HepG2 (cell line): ENCODE results near the gene TMEM80. TPM values are rescaled to one million over a fixed set of nuclear protein-coding genes. Genes with fewer than 3 reads are reported as not detected.

Experiments used
- ARID4A ChIP-seq: sonication (generic); formaldehyde crosslinking; IDR thresholded peaks from 2 replicates; pipeline ENCODE4 v1.5.0; 2020; ENCODE audit warnings: mild to moderate bottlenecking, missing genetic modification reagents, borderline replicate concordance
- FOXA3 ChIP-seq: IDR thresholded peaks from 2 replicates; pipeline ENCODE4 v1.6.1; 2016; ENCODE audit warnings: missing genetic modification reagents, missing compliant biosample characterization
- GFI1 ChIP-seq: sonication (generic); formaldehyde crosslinking; IDR thresholded peaks from 2 replicates; pipeline ENCODE4 v1.5.0; 2020; ENCODE audit warnings: missing genetic modification reagents, mild to moderate bottlenecking, borderline replicate concordance
- GZF1 ChIP-seq: sonication (generic); formaldehyde crosslinking; IDR thresholded peaks from 2 replicates; pipeline ENCODE4 v1.5.1; 2020; ENCODE audit warnings: mild to moderate bottlenecking, missing genetic modification reagents
- HDAC6 ChIP-seq: fragments of 200-600 bp; sonication (generic); IDR thresholded peaks from 2 replicates; pipeline ENCODE4 v1.7.0; 2017; ENCODE audit warnings: mild to moderate bottlenecking, antibody characterized with exemption, low read length, low read depth
- JUNB ChIP-seq: sonication (generic); formaldehyde crosslinking; IDR thresholded peaks from 2 replicates; pipeline ENCODE4 v1.8.0; 2022; ENCODE audit warnings: missing genetic modification reagents, mild to moderate bottlenecking, borderline replicate concordance
- PHF20 ChIP-seq: sonication (generic); formaldehyde crosslinking; IDR thresholded peaks from 2 replicates; pipeline ENCODE4 v1.5.0; 2020; ENCODE audit warnings: mild to moderate bottlenecking, missing genetic modification reagents
- PITX1 ChIP-seq: sonication (generic); formaldehyde crosslinking; IDR thresholded peaks from 2 replicates; pipeline ENCODE4 v1.5.1; 2020; ENCODE audit warnings: mild to moderate bottlenecking, missing genetic modification reagents
- SOX13 ChIP-seq, 3 experiments: fragments of 450-650 bp in 1 of 3; sonication (generic) in 1 of 3; formaldehyde crosslinking in 1 of 3; IDR thresholded peaks in 2 of 3; conservative IDR thresholded peaks in 1 of 3; 2 replicates each; pipeline versions ENCODE4 v1.5.0 to v1.6.1; 2016 to 2020; ENCODE audit warnings: antibody characterized with exemption in 1 of 3, mild to moderate bottlenecking in 1 of 3, missing compliant biosample characterization in 1 of 3, missing genetic modification reagents in 1 of 3, moderate library complexity in 1 of 3
- ZBTB7A ChIP-seq: sonication (generic); formaldehyde crosslinking; IDR thresholded peaks from 2 replicates; pipeline ENCODE4 v1.8.0; 2022; ENCODE audit warnings: mild to moderate bottlenecking, missing genetic modification reagents
- ZKSCAN5 ChIP-seq: sonication (generic); formaldehyde crosslinking; IDR thresholded peaks from 2 replicates; pipeline ENCODE4 v1.5.1; 2020; ENCODE audit warnings: mild to moderate bottlenecking, missing genetic modification reagents
- ZMAT3 ChIP-seq: sonication (generic); formaldehyde crosslinking; conservative IDR thresholded peaks from 2 replicates; pipeline ENCODE4 v1.7.0; 2021; ENCODE audit warnings: missing genetic modification reagents
- ZSCAN30 ChIP-seq: sonication (generic); formaldehyde crosslinking; IDR thresholded peaks from 2 replicates; pipeline ENCODE4 v1.5.0; 2020; ENCODE audit warnings: mild to moderate bottlenecking, missing genetic modification reagents
- polyA plus RNA-seq, 8 experiments: library from polyadenylated mRNA; depleted of rRNA in 3 of 8; stranded (reverse) in 7 of 8; unstranded in 1 of 8; fragments of >200 nt; fragmentation: Illumina TruSeq in 4 of 8; extraction: Trizol in 4 of 8; gene quantifications; 2 replicates each; pipeline versions ENCODE4 v1.2.1 to v1.2.3, GENCODE V29; 2011 to 2016; ENCODE audit warnings: low read depth in 4 of 8, missing spikeins in 1 of 8, mixed read lengths in 1 of 8; ENCODE audit not compliant: insufficient read depth in 1 of 8
- total RNA-seq, 5 experiments: library from RNA; depleted of rRNA; stranded (reverse); fragments of >200 nt; fragmentation: Illumina TruSeq; extraction: Trizol; gene quantifications; 2 replicates each; pipeline ENCODE4 v1.2.3, GENCODE V29; 2016; ENCODE audit warnings: low read depth in 1 of 5
- TF ChIP-seq, protein P1 (sequence below): sonication (generic); formaldehyde crosslinking; IDR thresholded peaks from 2 replicates; pipeline ENCODE4 v1.4.0; 2020; ENCODE audit warnings: missing genetic modification reagents
- TF ChIP-seq, protein P2 (sequence below): sonication (generic); formaldehyde crosslinking; IDR thresholded peaks from 2 replicates; pipeline ENCODE4 v1.5.0; 2020; ENCODE audit warnings: missing genetic modification reagents
- TF ChIP-seq, protein P3 (sequence below): sonication (generic); formaldehyde crosslinking; IDR thresholded peaks from 2 replicates; pipeline ENCODE4 v1.5.1; 2020; ENCODE audit warnings: mild to moderate bottlenecking, missing genetic modification reagents

TMEM80 gene
- total and polyA plus RNA-seq, 2 of the 13 experiments (the other 11 are each of a cell fraction or from before 2014, with no cell fraction given) = 5.6 to 17.1 TPM

GRCh38 chr11:706957-707816 is 11.6 kb downstream of the TMEM80 start (continued):
- no peak for TF ChIP-seq HDAC6
- TF ChIP-seq ZKSCAN5 (CRISPR knock-in tag) = no peak; the same call in 1 of the 2 replicates
- TF ChIP-seq ZSCAN30 (CRISPR knock-in tag) = no peak; the same call in 1 of the 2 replicates
- peak; percentile 67; the same call in 1 of the 2 replicates for TF ChIP-seq ZMAT3 (CRISPR knock-in tag)
- TF ChIP-seq, protein P1, sequence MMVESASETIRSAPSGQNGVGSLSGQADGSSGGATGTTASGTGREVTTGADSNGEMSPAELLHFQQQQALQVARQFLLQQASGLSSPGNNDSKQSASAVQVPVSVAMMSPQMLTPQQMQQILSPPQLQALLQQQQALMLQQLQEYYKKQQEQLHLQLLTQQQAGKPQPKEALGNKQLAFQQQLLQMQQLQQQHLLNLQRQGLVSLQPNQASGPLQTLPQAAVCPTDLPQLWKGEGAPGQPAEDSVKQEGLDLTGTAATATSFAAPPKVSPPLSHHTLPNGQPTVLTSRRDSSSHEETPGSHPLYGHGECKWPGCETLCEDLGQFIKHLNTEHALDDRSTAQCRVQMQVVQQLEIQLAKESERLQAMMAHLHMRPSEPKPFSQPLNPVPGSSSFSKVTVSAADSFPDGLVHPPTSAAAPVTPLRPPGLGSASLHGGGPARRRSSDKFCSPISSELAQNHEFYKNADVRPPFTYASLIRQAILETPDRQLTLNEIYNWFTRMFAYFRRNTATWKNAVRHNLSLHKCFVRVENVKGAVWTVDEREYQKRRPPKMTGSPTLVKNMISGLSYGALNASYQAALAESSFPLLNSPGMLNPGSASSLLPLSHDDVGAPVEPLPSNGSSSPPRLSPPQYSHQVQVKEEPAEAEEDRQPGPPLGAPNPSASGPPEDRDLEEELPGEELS = peak; percentile 57
- peak; percentile 52 for TF ChIP-seq FOXA3
- TF ChIP-seq, protein P2, sequence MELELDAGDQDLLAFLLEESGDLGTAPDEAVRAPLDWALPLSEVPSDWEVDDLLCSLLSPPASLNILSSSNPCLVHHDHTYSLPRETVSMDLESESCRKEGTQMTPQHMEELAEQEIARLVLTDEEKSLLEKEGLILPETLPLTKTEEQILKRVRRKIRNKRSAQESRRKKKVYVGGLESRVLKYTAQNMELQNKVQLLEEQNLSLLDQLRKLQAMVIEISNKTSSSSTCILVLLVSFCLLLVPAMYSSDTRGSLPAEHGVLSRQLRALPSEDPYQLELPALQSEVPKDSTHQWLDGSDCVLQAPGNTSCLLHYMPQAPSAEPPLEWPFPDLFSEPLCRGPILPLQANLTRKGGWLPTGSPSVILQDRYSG (CRISPR knock-in tag) = no peak
- TF ChIP-seq ARID4A (CRISPR knock-in tag) = peak; percentile 90
- no peak; the same call in 1 of the 2 replicates for TF ChIP-seq SOX13 (IDR thresholded peaks at IDR 0.05)
- TF ChIP-seq SOX13 (CRISPR knock-in tag; conservative IDR thresholded peaks at IDR 0.05 in 1 of 2, IDR thresholded peaks at IDR 0.05 in 1 of 2) = peak in 1 of 2 experiments; percentile 45; a peak in 2 of 4 replicates
- peak; percentile 6; the same call in 1 of the 2 replicates for TF ChIP-seq GZF1 (CRISPR knock-in tag)
- no peak for TF ChIP-seq PHF20 (CRISPR knock-in tag)
- 0 out of 2 replicates have a peak, but pooled peaks have one; percentile 58 for TF ChIP-seq GFI1 (CRISPR knock-in tag)
- peak; percentile 71; the same call in 1 of the 2 replicates for TF ChIP-seq JUNB (CRISPR knock-in tag)
- TF ChIP-seq, protein P3, sequence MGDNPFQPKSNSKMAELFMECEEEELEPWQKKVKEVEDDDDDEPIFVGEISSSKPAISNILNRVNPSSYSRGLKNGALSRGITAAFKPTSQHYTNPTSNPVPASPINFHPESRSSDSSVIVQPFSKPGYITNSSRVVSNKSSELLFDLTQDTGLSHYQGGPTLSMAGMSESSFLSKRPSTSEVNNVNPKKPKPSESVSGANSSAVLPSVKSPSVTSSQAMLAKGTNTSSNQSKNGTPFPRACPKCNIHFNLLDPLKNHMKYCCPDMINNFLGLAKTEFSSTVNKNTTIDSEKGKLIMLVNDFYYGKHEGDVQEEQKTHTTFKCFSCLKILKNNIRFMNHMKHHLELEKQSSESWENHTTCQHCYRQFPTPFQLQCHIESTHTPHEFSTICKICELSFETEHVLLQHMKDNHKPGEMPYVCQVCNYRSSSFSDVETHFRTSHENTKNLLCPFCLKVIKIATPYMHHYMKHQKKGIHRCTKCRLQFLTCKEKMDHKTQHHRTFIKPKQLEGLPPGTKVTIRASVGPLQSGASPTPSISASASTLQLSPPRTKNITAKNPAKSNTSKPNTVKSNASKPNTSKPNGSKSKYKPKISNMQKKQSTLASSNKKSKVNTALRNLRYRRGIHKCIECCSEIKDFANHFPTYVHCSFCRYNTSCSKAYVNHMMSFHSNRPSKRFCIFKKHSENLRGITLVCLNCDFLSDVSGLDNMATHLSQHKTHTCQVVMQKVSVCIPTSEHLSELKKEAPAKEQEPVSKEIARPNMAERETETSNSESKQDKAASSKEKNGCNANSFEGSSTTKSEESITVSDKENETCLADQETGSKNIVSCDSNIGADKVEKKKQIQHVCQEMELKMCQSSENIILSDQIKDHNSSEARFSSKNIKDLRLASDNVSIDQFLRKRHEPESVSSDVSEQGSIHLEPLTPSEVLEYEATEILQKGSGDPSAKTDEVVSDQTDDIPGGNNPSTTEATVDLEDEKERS = peak; percentile 46
- peak; percentile 34; the same call in 1 of the 2 replicates for TF ChIP-seq PITX1 (CRISPR knock-in tag)
- peak; percentile 82 for TF ChIP-seq ZBTB7A (CRISPR knock-in tag)
